GM06990 (cell line): ENCODE data around the gene SPSB1.

Experiments
- DNase-seq: peaks from one replicate; pipeline ENCODE4 v3.0.0-alpha.2; 2011; ENCODE audit not compliant: insufficient read length; ENCODE audit errors: extremely low read depth
- H3K27me3 ChIP-seq: replicated peaks from 2 replicates; pipeline ENCODE4 v1.6.0; 2011; ENCODE audit warnings: low read length; ENCODE audit not compliant: control insufficient read depth, insufficient read depth
- H3K36me3 ChIP-seq: 2 replicates; pipeline ENCODE4 v1.5.1; 2011; ENCODE audit warnings: low read length; ENCODE audit not compliant: control insufficient read depth, insufficient read depth
- H3K4me3 ChIP-seq: replicated peaks from 2 replicates; pipeline ENCODE4 v1.5.1; 2011; ENCODE audit warnings: low read depth, mild to moderate bottlenecking, control low read depth, low read length
- CTCF ChIP-seq: IDR thresholded peaks from 2 replicates; pipeline ENCODE4 v1.5.1; 2011; ENCODE audit warnings: low read length, control low read depth, mild to moderate bottlenecking, inconsistent platforms; ENCODE audit not compliant: insufficient read depth, poor library complexity, severe bottlenecking

The SPSB1 gene

GRCh38 chr1:9267352-9267686 lies 25.4 kb upstream of the SPSB1 start:
- peaks cover 3% of the 10 kb centered on the region for H3K36me3 ChIP-seq
- DNase-seq, result no peak
- TF ChIP-seq CTCF, result no peak

GRCh38 chr1:9267827-9268581 lies 24.7 kb upstream of the SPSB1 start:
- no peak for DNase-seq
- TF ChIP-seq CTCF, result no peak
- Histone ChIP-seq H3K36me3 (peaks cover 3% of the 10 kb centered on the region; the same call in 1 of the 2 replicates), H3K27me3 (no peaks in the 10 kb centered on the region), H3K4me3 (no peak overlapping the region)

More at GRCh38 chr1:9267352-9267686, 25.4 kb upstream of the SPSB1 start:
- H3K4me3 ChIP-seq, result no peak overlapping the region
- no peaks in the 10 kb centered on the region for H3K27me3 ChIP-seq

GRCh38 chr1:9269078-9269501 lies 23.6 kb upstream of the SPSB1 start:
- DNase-seq, result no peak
- no peak for TF ChIP-seq CTCF
- H3K27me3 ChIP-seq, result no peaks in the 10 kb centered on the region
- H3K36me3 ChIP-seq, result peaks cover 3% of the 10 kb centered on the region; the same call in 1 of the 2 replicates
- no peak overlapping the region for H3K4me3 ChIP-seq

GRCh38 chr1:9269721-9270120 lies 23.0 kb upstream of the SPSB1 start:
- no peak for TF ChIP-seq CTCF
- H3K36me3 ChIP-seq, result 0 out of 2 replicates have a peak, but pooled peaks cover under 1% of the 10 kb centered on the region
- no peak overlapping the region for H3K4me3 ChIP-seq
- DNase-seq, result no peak
- no peaks in the 10 kb centered on the region for H3K27me3 ChIP-seq

GRCh38 chr1:9270290-9270883 lies 22.3 kb upstream of the SPSB1 start:
- TF ChIP-seq CTCF, result no peak
- Histone ChIP-seq H3K36me3 (no peaks in the 10 kb centered on the region), H3K4me3 (no peak overlapping the region), H3K27me3 (no peaks in the 10 kb centered on the region)
- DNase-seq, result no peak
